ENCODE results near the gene AP5Z1.

- TF ChIP-seq CTCF (IDR thresholded peaks at IDR 0.05) (no peak), POLR2A (IDR thresholded peaks at IDR 0.05) (no peak)
Observed at GRCh38 chr7:4798706-4799235, 23.3 kb downstream of the AP5Z1 start.

Data from adrenal gland (tissue), 5 donors.